Chondrocyte (in vitro differentiated cells): Measurements from ENCODE around the gene CHTF18. TPM values are rescaled to one million over a fixed set of nuclear protein-coding genes. Genes with fewer than 3 reads are reported as not detected.
A peak's percentile ranks its signal among the peaks of the same experiment; 100 is the strongest.

Experiments used
- DNase-seq: peaks from one replicate; pipeline ENCODE4 v3.0.0; 2021; ENCODE audit warnings: mixed read lengths, low spot score
- H3K27ac Mint-ChIP-seq: one replicate; pipeline ENCODE4 v1.8.0; 2021; ENCODE audit warnings: mild to moderate bottlenecking, moderate library complexity, mixed read lengths; ENCODE audit not compliant: unreplicated experiment
- H3K27me3 Mint-ChIP-seq: 2 replicates; pipeline ENCODE4 v1.8.0; 2021; ENCODE audit warnings: low read depth, mixed read lengths
- H3K36me3 Mint-ChIP-seq: 2 replicates; pipeline ENCODE4 v1.8.0; 2021; ENCODE audit warnings: low read depth, mixed read lengths
- H3K4me1 Mint-ChIP-seq: 2 replicates; pipeline ENCODE4 v1.8.0; 2021; ENCODE audit warnings: low read depth, mild to moderate bottlenecking, mixed read lengths
- H3K4me3 Mint-ChIP-seq: one replicate; pipeline ENCODE4 v1.8.0; 2021; ENCODE audit warnings: mild to moderate bottlenecking, moderate library complexity, mixed read lengths; ENCODE audit not compliant: unreplicated experiment
- H3K9me3 Mint-ChIP-seq: 2 replicates; pipeline ENCODE4 v1.8.0; 2021; ENCODE audit warnings: low read depth, mixed read lengths
- CTCF ChIP-seq: fragments of 200-600 bp; sonication (generic); IDR thresholded peaks from 2 replicates; pipeline ENCODE4 v1.5.0; 2021; ENCODE audit warnings: antibody characterized with exemption, mild to moderate bottlenecking, moderate library complexity
- total RNA-seq: library from RNA; stranded (reverse); gene quantifications from 3 replicates; pipeline ENCODE4 v1.2.1, GENCODE V29; 2021

CHTF18 gene
- total RNA-seq, 1 donor from 2014 or later = 12.8 TPM

GRCh38 chr16:787321-787966 lies 976 bp upstream of the CHTF18 start:
- TF ChIP-seq CTCF = no peak
- no peak for DNase-seq
- H3K36me3 Mint-ChIP-seq = peaks cover 3% of the 10 kb centered on the region
- H3K9me3 Mint-ChIP-seq = no peaks in the 10 kb centered on the region
- no peaks in the 10 kb centered on the region for H3K27me3 Mint-ChIP-seq
- peak overlapping the region; percentile 83 for H3K4me3 Mint-ChIP-seq
- H3K27ac Mint-ChIP-seq = peak overlapping the region; percentile 17
- H3K4me1 Mint-ChIP-seq = peaks cover 3% of the 10 kb centered on the region

- Mint-ChIP-seq H3K27ac (peak within 1 kb of the TSS; percentile 17), H3K4me1 (peaks cover 3% of the 10 kb centered on the region), H3K9me3 (no peaks in the 10 kb centered on the region), H3K4me3 (peak within 1 kb of the TSS; percentile 83), H3K27me3 (no peaks in the 10 kb centered on the region), H3K36me3 (peaks cover 3% of the 10 kb centered on the region)
- no peak for TF ChIP-seq CTCF
- no peak for DNase-seq
Measured at GRCh38 chr16:787978-788398, 432 bp upstream of the CHTF18 start, which contains the start of gene RPUSD1. RPUSD1 (minus strand) TSS chr16:788381; CDS start chr16:787737, 644 bp downstream.

- H3K27me3 Mint-ChIP-seq = no peaks in the 10 kb centered on the region
- peak overlapping the region; percentile 12 for H3K4me3 Mint-ChIP-seq
- TF ChIP-seq CTCF = no peak
- no peak overlapping the region for H3K27ac Mint-ChIP-seq
- peaks cover 3% of the 10 kb centered on the region for H3K4me1 Mint-ChIP-seq
- DNase-seq = no peak
- peaks cover 3% of the 10 kb centered on the region for H3K36me3 Mint-ChIP-seq
- H3K9me3 Mint-ChIP-seq = no peaks in the 10 kb centered on the region
Measured at GRCh38 chr16:789191-789850, 901 bp downstream of the CHTF18 start.

- H3K36me3 Mint-ChIP-seq = peaks cover 3% of the 10 kb centered on the region
- H3K9me3 Mint-ChIP-seq = no peaks in the 10 kb centered on the region
- H3K27ac Mint-ChIP-seq = no peak overlapping the region
- no peak for TF ChIP-seq CTCF
- DNase-seq = no peak
- H3K4me3 Mint-ChIP-seq = peak overlapping the region; percentile 51
- H3K4me1 Mint-ChIP-seq = peaks cover 3% of the 10 kb centered on the region
- H3K27me3 Mint-ChIP-seq = no peaks in the 10 kb centered on the region
Measured at GRCh38 chr16:790086-790485, 1.7 kb downstream of the CHTF18 start.

GRCh38 chr16:791131-791530 lies 2.7 kb downstream of the CHTF18 start:
- Mint-ChIP-seq H3K36me3 (peaks cover 3% of the 10 kb centered on the region), H3K27me3 (no peaks in the 10 kb centered on the region), H3K4me1 (peaks cover 3% of the 10 kb centered on the region), H3K4me3 (no peak overlapping the region), H3K9me3 (no peaks in the 10 kb centered on the region), H3K27ac (no peak overlapping the region)
- no peak for TF ChIP-seq CTCF
- DNase-seq = no peak
